HG02763 (cell line): ENCODE results near the gene GFRA1.

Experiments
- ATAC-seq: cut with Tn5 transposase; IDR thresholded peaks from one replicate; pipeline ENCODE4 v1.9.1; 2021; ENCODE audit warnings: mild to moderate bottlenecking, moderate library complexity; ENCODE audit not compliant: unreplicated experiment

The GFRA1 gene

GRCh38 chr10:116109481-116109880 lies 163.5 kb downstream of the GFRA1 start:
- ATAC-seq = no peak

GRCh38 chr10:116108095-116108494 lies 164.9 kb downstream of the GFRA1 start:
- ATAC-seq = no peak

- ATAC-seq = no peak
Measured at GRCh38 chr10:116106611-116107010, 166.4 kb downstream of the GFRA1 start.

GRCh38 chr10:116105264-116105663 lies 167.7 kb downstream of the GFRA1 start:
- no peak for ATAC-seq

- no peak for ATAC-seq
Measured at GRCh38 chr10:116104210-116104932, 168.6 kb downstream of the GFRA1 start.

- ATAC-seq = no peak
Measured at GRCh38 chr10:116103668-116104067, 169.3 kb downstream of the GFRA1 start.

- ATAC-seq = no peak
Measured at GRCh38 chr10:116101616-116102315, 171.2 kb downstream of the GFRA1 start.

- ATAC-seq = no peak
Measured at GRCh38 chr10:116100984-116101383, 172.0 kb downstream of the GFRA1 start.

GRCh38 chr10:116099023-116099420 lies 174.0 kb downstream of the GFRA1 start:
- no peak for ATAC-seq

GRCh38 chr10:116098411-116099022 lies 174.5 kb downstream of the GFRA1 start:
- no peak for ATAC-seq

GRCh38 chr10:116097239-116097784 lies 175.7 kb downstream of the GFRA1 start:
- ATAC-seq = no peak

GRCh38 chr10:116096526-116096925 lies 176.5 kb downstream of the GFRA1 start:
- ATAC-seq = no peak

GRCh38 chr10:116094356-116094755 lies 178.7 kb downstream of the GFRA1 start:
- ATAC-seq = no peak

GRCh38 chr10:116093031-116093430 lies 180.0 kb downstream of the GFRA1 start:
- ATAC-seq = no peak

- ATAC-seq = no peak
Measured at GRCh38 chr10:116088985-116089384, 184.0 kb downstream of the GFRA1 start.

GRCh38 chr10:116085323-116085722 lies 187.7 kb downstream of the GFRA1 start:
- ATAC-seq = no peak

GRCh38 chr10:116084161-116084560 lies 188.8 kb downstream of the GFRA1 start:
- no peak for ATAC-seq

GRCh38 chr10:116083226-116083762 lies 189.7 kb downstream of the GFRA1 start:
- no peak for ATAC-seq

- ATAC-seq = no peak
Measured at GRCh38 chr10:116082762-116083161, 190.2 kb downstream of the GFRA1 start.

GRCh38 chr10:116082206-116082605 lies 190.8 kb downstream of the GFRA1 start:
- ATAC-seq = no peak

- no peak for ATAC-seq
Measured at GRCh38 chr10:116080553-116080952, 192.5 kb downstream of the GFRA1 start.
